GM19035 (cell line): ENCODE data around the gene ARMH4.
"Not testable (repeated sequence)": the region's sequence is repeated elsewhere in the genome, so short reads cannot be mapped to it uniquely, and the experiment has no call there.

ENCODE experiments used
- ATAC-seq: cut with Tn5 transposase; IDR thresholded peaks from one replicate; pipeline ENCODE4 v1.9.1; 2021; ENCODE audit not compliant: unreplicated experiment

The ARMH4 gene

DNA sequence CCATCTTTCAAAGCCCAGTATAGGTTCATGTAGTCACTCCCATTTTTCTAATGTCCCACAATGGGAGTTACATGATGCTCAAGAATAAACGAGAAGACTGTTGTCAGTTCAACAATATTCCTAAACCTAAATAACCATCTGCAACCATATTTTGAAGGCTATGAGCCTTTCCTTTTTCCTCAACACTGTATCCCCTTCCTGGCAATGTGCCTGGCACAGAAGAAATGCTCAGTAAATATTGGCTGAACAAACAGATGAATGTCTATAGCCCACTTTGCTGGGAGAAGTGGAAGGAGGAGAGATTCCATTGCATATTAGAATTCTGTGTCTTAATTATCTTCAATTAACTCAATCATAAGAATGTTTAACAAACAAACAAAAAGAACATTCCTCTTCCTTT is 6.1 kb downstream of the ARMH4 start:
- ATAC-seq: no peak

DNA sequence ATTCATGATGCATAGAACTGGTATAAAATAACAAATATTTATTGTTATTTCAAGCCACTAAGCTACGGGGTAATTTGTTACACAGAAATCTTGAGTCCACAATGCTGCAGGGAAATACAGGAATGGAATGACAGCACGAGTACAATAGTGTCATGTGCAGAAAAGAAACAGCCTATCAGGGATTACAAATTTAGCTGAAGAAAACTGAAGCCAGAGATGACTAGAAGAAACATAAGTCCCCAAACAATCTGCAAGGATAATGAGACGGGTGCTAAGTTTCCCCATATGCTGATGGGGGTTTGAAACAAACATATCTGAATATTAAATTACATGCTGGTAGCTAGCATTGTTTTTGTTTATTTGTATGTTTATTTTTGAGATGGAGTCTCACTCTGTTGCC is 8.9 kb downstream of the ARMH4 start:
- no peak for ATAC-seq

DNA sequence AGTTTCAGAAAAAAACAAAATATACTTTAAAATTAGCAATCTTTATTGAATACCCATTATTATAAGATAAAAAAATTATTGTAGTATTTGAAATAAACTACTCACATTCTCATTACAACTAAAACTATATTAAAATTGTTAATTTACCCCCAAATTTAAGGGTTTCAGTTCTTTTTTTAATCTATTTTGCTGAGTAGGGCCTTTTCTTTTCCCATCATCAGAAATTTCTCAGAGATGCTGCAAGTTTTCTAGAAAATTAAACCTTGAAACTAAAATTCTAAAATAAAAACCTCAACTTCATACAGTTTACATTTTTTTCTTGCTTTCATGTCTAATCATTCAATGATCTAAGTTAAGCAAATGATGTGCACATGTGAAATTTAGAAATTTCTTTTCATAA is 10.1 kb downstream of the ARMH4 start:
- ATAC-seq: no peak

GRCh38 chr14:58138714-58139482 is 13.1 kb downstream of the ARMH4 start:
- no peak for ATAC-seq

GRCh38 chr14:58138031-58138713 is 13.8 kb downstream of the ARMH4 start:
- no peak for ATAC-seq

GRCh38 chr14:58133739-58134138 is 18.3 kb downstream of the ARMH4 start:
- ATAC-seq: no peak

- no peak for ATAC-seq
Measured at GRCh38 chr14:58131386-58131785, 20.6 kb downstream of the ARMH4 start.

- no peak for ATAC-seq
Measured at GRCh38 chr14:58130116-58130782, 21.8 kb downstream of the ARMH4 start.

GRCh38 chr14:58129208-58129607 is 22.8 kb downstream of the ARMH4 start:
- ATAC-seq: no peak

DNA sequence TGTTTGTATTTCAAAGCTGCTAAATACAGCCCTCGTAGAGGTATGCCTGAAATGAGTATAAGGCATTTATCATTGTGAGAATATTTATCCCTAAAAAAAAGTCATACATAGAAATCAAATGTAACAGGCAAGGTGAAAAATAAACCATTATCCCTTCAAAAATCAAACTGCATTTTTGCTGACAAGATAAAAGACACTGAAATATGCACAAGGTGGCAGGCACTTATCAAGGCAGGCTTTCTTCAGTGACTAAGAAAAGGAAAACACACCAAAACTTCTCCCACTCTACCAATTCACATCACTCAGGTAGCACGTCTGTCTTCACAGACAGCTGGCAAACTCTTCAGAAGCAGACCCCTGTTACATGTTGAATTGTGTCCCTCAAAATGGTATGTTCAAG is 23.6 kb downstream of the ARMH4 start:
- ATAC-seq: no peak

DNA sequence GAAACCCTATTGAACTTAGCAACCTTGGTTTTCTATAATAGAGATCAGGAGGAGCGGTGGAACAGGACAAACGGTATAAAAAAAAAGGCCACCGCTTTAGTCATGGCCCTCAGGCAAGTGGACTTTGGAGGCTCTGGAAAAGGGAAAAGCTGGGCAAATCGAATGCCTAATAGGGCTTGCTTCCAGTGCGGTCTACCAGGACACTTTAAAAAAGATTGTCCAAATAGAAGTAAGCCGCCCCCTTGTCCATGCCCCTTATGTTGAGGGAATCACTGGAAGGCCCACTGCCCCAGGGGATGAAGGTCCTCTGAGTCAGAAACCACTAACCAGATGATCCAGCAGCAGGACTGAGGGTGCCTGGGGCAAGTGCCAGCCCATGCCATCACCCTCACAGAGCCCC is 29.5 kb downstream of the ARMH4 start:
- ATAC-seq: not testable (repeated sequence)

- no peak for ATAC-seq
Measured at GRCh38 chr14:58121530-58122186, 30.4 kb downstream of the ARMH4 start.

DNA sequence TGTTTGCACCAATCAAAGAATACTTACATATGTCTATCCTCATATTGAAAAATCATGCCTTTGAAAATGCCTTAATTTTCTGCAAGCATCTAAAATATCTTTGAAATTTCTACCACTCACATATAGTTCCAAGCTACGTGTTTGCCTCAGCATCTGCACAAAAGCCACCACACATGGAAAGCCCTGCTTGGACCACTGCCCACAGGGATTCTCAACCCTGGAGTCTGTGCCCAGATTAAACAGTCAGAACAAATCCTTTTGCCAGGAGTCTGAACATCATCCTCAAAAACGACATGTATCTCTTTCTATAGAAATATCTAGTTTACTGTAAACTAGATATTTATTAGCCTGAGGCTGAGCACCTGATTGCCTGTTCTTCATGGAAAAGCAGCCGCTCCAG is 32.6 kb downstream of the ARMH4 start:
- ATAC-seq: no peak

DNA sequence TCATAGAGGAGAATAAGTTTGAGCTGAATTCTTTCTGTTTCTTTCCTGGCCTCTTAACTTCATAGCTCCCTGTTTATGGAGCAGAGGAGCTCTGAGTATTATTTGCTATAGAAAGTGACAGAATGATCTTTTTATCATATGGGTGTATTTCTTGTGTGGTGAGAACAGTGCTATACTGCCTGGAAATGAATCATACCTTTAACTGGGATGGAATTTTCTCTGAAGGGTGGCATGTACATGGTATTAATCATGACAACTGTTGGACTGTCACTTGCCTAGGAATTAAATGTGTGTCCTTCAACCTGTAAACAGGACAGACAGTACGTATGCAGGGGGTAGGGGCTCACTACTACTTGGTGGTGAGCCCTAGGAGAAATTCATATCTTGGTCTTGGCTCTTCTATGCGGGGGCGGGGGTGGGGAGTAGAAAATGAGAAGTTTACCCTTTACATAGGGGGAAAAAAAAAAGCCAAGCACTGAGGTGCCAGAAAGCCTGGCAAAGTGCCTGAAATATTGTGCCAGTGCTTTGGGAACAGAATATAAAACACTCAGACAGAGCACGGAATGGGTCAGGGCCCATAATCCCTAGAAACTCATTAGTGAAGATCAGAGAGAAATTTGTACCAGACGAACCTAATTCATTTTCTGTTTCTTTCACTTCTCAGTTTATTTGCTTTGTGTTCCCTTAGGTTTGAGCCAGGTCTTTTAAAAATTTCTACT is 33.8 kb downstream of the ARMH4 start:
- no peak for ATAC-seq

GRCh38 chr14:58109744-58110143 is 42.3 kb downstream of the ARMH4 start:
- ATAC-seq: no peak

DNA sequence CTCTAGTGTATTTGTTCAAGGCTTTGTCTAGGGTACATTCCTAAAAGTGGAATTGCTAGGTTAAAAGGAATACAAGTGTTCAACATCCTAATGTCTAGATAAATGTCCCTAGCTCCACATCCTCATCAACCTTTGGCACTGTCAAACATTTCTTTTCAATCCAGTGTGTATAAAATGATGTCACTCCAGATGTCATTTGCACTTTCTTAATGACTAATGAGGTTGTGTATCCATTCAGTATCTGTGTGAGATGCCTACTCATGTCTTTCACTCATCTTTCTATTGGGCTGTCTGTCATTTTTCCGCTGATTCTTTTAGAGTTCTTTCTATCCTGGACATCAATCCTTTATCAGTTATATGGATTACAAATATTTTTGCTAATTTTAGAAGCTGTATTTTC is 43.3 kb downstream of the ARMH4 start:
- ATAC-seq: no peak

DNA sequence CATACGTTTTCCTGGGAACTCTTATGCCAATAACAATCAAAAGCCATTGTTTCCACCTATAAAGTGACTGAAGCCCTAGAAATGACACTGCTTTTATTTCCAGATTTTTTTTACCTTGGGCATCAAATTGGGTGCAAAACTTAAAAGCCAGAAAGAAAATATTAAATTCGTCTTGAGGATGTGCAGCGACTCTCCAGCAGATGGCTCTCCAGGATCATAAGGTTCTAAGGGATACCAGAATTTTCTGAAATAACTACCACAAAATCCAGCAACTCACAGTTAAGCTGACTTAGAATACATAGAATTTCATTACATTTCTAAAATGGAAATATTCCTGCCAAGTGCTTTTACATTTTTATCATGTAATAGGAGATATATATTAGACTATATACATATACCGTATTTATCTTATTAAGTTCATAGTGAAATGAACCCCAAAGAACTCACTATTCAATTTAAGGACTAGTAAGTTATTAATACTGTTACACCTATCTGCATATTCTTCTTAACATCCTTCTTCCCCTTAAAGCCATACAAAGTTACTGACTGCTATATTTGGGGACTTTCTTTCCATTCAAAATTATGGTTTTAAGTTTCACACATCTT is 44.0 kb downstream of the ARMH4 start:
- no peak for ATAC-seq

- no peak for ATAC-seq
Measured at GRCh38 chr14:58107041-58107440, 45.0 kb downstream of the ARMH4 start.

- no peak for ATAC-seq
Measured at GRCh38 chr14:58106446-58106845, 45.6 kb downstream of the ARMH4 start.

DNA sequence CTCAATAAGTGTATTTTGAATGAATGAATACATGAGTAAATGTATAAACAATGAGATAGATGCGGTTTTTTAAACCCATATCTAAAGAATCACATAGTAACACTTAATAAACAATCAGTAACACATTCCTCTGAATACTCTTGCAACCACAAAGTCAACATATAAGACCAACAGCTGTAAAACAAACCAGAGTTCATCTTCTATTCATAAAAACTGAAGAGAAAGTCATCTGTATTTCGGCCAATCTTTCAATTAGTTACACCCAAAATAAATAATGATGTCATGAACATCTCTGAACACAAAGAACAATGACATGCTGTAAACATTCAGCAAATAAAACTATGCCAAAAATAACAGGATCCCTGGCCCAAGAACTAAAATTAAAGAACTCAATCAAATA is 47.2 kb downstream of the ARMH4 start:
- no peak for ATAC-seq
